ENCODE results near the gene FABP2. TPM values are rescaled to one million over a fixed set of nuclear protein-coding genes. Genes with fewer than 3 reads are reported as not detected.
"Not testable (repeated sequence)": the region's sequence is repeated elsewhere in the genome, so short reads cannot be mapped to it uniquely, and the experiment has no call there.

The FABP2 gene
- polyA plus RNA-seq (not detected in 3 replicates), polyA minus RNA-seq (not detected in 3 replicates)
- not detected for polyA plus RNA-seq (2011; ENCODE audit: low read depth)
- polyA plus RNA-seq (2011; cell fraction: cytosol; rRNA removed) = not detected in 2 replicates
- not detected in 2 replicates for polyA plus RNA-seq (2011; cell fraction: nucleus; rRNA removed)
- polyA plus RNA-seq (2012; ENCODE audit: low replicate concordance) = 0.08 TPM in 1 of 2 replicates, not detected in the other
- polyA minus RNA-seq (2011; cell fraction: cytosol; rRNA and poly(A)+ RNA removed) = not detected
- polyA minus RNA-seq (2011; cell fraction: nucleus; rRNA and poly(A)+ RNA removed) = not detected in 2 replicates

GRCh38 chr4:119321921-119322687, at the start of gene FABP2:
Gene FABP2 (minus strand): TSS chr4:119322138. CDS start chr4:119322102, 36 bp downstream.
- no peak within 1 kb of the TSS for H3K4me3 ChIP-seq (ENCODE audit: control insufficient read depth in 2 of 3, extremely low read depth in 1 of 3, insufficient read depth in 2 of 3, low read depth in 1 of 3, low read length in 3 of 3)
- H3K9me3 ChIP-seq (ENCODE audit: control insufficient read depth, low read depth, low read length) = no peaks in the 10 kb centered on the region
- dilution Hi-C loops (cut with MboI; ENCODE audit: extremely low pct_ligation_motif_present, low sequenced_read_pairs) = no loop called here
- H3K9me1 ChIP-seq (ENCODE audit: control insufficient read depth, extremely low read depth, insufficient read depth, low read length) = no peaks in the 10 kb centered on the region
- H3K27me3 ChIP-seq (ENCODE audit: control insufficient read depth, extremely low read depth, insufficient read depth, low read length) = no peaks in the 10 kb centered on the region
- H3K4me2 ChIP-seq (ENCODE audit: control insufficient read depth, extremely low read depth, insufficient read depth, low read depth, low read length) = no peak within 1 kb of the TSS
- no peak within 1 kb of the TSS for H2AFZ ChIP-seq (ENCODE audit: control insufficient read depth, low read length)
- H3K79me2 ChIP-seq (ENCODE audit: control insufficient read depth, insufficient read depth, low read length) = no peaks in the 10 kb centered on the region
- H3K36me3 ChIP-seq (ENCODE audit: control insufficient read depth in 2 of 2, extremely low read depth in 1 of 2, insufficient read depth in 2 of 2, low read length in 2 of 2) = no peaks in the 10 kb centered on the region
- no peaks in the 10 kb centered on the region for H4K20me1 ChIP-seq (ENCODE audit: control insufficient read depth, extremely low read depth, insufficient read depth, low read length)
- no peak within 1 kb of the TSS for H3K9ac ChIP-seq (ENCODE audit: control insufficient read depth, extremely low read depth, insufficient read depth, low read length)
- FAIRE-seq = no peak
- no peak for TF ChIP-seq CTCF (optimal IDR thresholded peaks at IDR 0.05 in 1 of 3, IDR thresholded peaks at IDR 0.05 in 1 of 3, conservative IDR thresholded peaks at IDR 0.05 in 1 of 3; ENCODE audit: extremely low read depth in 1 of 3, insufficient read depth in 2 of 3, low read length in 3 of 3)
- no peak for TF ChIP-seq EZH2 (IDR thresholded peaks at IDR 0.05; ENCODE audit: low read length)
- H3K27ac ChIP-seq (ENCODE audit: control insufficient read depth, insufficient read depth, low read length) = no peak within 1 kb of the TSS
- no peaks in the 10 kb centered on the region for H3K4me1 ChIP-seq (ENCODE audit: control insufficient read depth, extremely low read depth, insufficient read depth, low read length)
- no peak for DNase-seq (ENCODE audit: low read depth, low spot score)

- FAIRE-seq; H3K27me3 ChIP-seq (ENCODE audit: control insufficient read depth, extremely low read depth, insufficient read depth, low read length); dilution Hi-C loops (cut with MboI; ENCODE audit: extremely low pct_ligation_motif_present, low sequenced_read_pairs): not testable (repeated sequence)
These were observed 49.2 kb upstream of the FABP2 start for GRCh38 chr4:119370951-119371683.

GRCh38 chr4:119370392-119370791, 48.5 kb upstream of the FABP2 start:
- not testable (repeated sequence) for H3K27ac ChIP-seq (ENCODE audit: control insufficient read depth, insufficient read depth, low read length); FAIRE-seq

More at GRCh38 chr4:119370951-119371683, 49.2 kb upstream of the FABP2 start:
- not testable (repeated sequence) for H4K20me1 ChIP-seq (ENCODE audit: control insufficient read depth, extremely low read depth, insufficient read depth, low read length); H3K9me3 ChIP-seq (ENCODE audit: control insufficient read depth, low read depth, low read length); H3K36me3 ChIP-seq (ENCODE audit: control insufficient read depth in 2 of 2, extremely low read depth in 1 of 2, insufficient read depth in 2 of 2, low read length in 2 of 2); DNase-seq (ENCODE audit: low read depth, low spot score); H3K79me2 ChIP-seq (ENCODE audit: control insufficient read depth, insufficient read depth, low read length); H3K9me1 ChIP-seq (ENCODE audit: control insufficient read depth, extremely low read depth, insufficient read depth, low read length); H3K4me2 ChIP-seq (ENCODE audit: control insufficient read depth, extremely low read depth, insufficient read depth, low read depth, low read length); H3K4me3 ChIP-seq (ENCODE audit: control insufficient read depth in 2 of 3, extremely low read depth in 1 of 3, insufficient read depth in 2 of 3, low read depth in 1 of 3, low read length in 3 of 3); H3K27ac ChIP-seq (ENCODE audit: control insufficient read depth, insufficient read depth, low read length); H3K4me1 ChIP-seq (ENCODE audit: control insufficient read depth, extremely low read depth, insufficient read depth, low read length); H3K9ac ChIP-seq (ENCODE audit: control insufficient read depth, extremely low read depth, insufficient read depth, low read length); H2AFZ ChIP-seq (ENCODE audit: control insufficient read depth, low read length)

GRCh38 chr4:119366802-119367201, 44.9 kb upstream of the FABP2 start:
- H3K79me2 ChIP-seq (ENCODE audit: control insufficient read depth, insufficient read depth, low read length); H3K4me3 ChIP-seq (ENCODE audit: control insufficient read depth in 2 of 3, extremely low read depth in 1 of 3, insufficient read depth in 2 of 3, low read depth in 1 of 3, low read length in 3 of 3); H3K9ac ChIP-seq (ENCODE audit: control insufficient read depth, extremely low read depth, insufficient read depth, low read length); H3K9me1 ChIP-seq (ENCODE audit: control insufficient read depth, extremely low read depth, insufficient read depth, low read length); DNase-seq (ENCODE audit: low read depth, low spot score); FAIRE-seq; H4K20me1 ChIP-seq (ENCODE audit: control insufficient read depth, extremely low read depth, insufficient read depth, low read length); H2AFZ ChIP-seq (ENCODE audit: control insufficient read depth, low read length); H3K4me1 ChIP-seq (ENCODE audit: control insufficient read depth, extremely low read depth, insufficient read depth, low read length); dilution Hi-C loops (cut with MboI; ENCODE audit: extremely low pct_ligation_motif_present, low sequenced_read_pairs); H3K27ac ChIP-seq (ENCODE audit: control insufficient read depth, insufficient read depth, low read length); H3K4me2 ChIP-seq (ENCODE audit: control insufficient read depth, extremely low read depth, insufficient read depth, low read depth, low read length); H3K9me3 ChIP-seq (ENCODE audit: control insufficient read depth, low read depth, low read length); H3K36me3 ChIP-seq (ENCODE audit: control insufficient read depth in 2 of 2, extremely low read depth in 1 of 2, insufficient read depth in 2 of 2, low read length in 2 of 2); H3K27me3 ChIP-seq (ENCODE audit: control insufficient read depth, extremely low read depth, insufficient read depth, low read length): not testable (repeated sequence)

More at GRCh38 chr4:119370392-119370791, 48.5 kb upstream of the FABP2 start:
- H4K20me1 ChIP-seq (ENCODE audit: control insufficient read depth, extremely low read depth, insufficient read depth, low read length); H3K4me1 ChIP-seq (ENCODE audit: control insufficient read depth, extremely low read depth, insufficient read depth, low read length); H3K4me2 ChIP-seq (ENCODE audit: control insufficient read depth, extremely low read depth, insufficient read depth, low read depth, low read length); H3K9ac ChIP-seq (ENCODE audit: control insufficient read depth, extremely low read depth, insufficient read depth, low read length); H3K9me3 ChIP-seq (ENCODE audit: control insufficient read depth, low read depth, low read length); H3K4me3 ChIP-seq (ENCODE audit: control insufficient read depth in 2 of 3, extremely low read depth in 1 of 3, insufficient read depth in 2 of 3, low read depth in 1 of 3, low read length in 3 of 3); H2AFZ ChIP-seq (ENCODE audit: control insufficient read depth, low read length); H3K27me3 ChIP-seq (ENCODE audit: control insufficient read depth, extremely low read depth, insufficient read depth, low read length); H3K36me3 ChIP-seq (ENCODE audit: control insufficient read depth in 2 of 2, extremely low read depth in 1 of 2, insufficient read depth in 2 of 2, low read length in 2 of 2); H3K9me1 ChIP-seq (ENCODE audit: control insufficient read depth, extremely low read depth, insufficient read depth, low read length); dilution Hi-C loops (cut with MboI; ENCODE audit: extremely low pct_ligation_motif_present, low sequenced_read_pairs); DNase-seq (ENCODE audit: low read depth, low spot score); H3K79me2 ChIP-seq (ENCODE audit: control insufficient read depth, insufficient read depth, low read length): not testable (repeated sequence)

All from keratinocyte (primary cell).